Measurements from ENCODE around the gene SEC16A. TPM values are rescaled to one million over a fixed set of nuclear protein-coding genes. Genes with fewer than 3 reads are reported as not detected.

SEC16A gene
- total RNA-seq, 1 donor from 2014 or later = 85.0 TPM

DNA sequence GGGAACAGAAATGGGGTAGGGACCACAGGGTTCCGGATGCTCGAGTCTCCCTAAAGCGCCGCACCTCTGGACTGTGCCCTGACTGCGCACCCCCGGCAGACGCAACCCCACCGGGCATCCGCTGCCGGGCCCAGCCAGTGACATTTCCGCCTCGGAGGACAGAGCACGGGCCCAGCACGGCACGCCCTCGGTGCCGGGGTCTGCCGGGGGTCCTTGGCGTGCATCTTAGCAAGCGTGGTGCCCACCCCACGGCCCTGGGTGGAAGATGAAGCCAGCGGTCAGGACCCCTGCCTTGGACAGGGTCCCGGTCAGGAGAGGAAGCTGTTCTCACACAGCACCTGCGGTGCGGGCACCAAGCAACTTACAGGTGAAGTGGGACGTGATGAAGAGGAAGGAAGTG lies 50.2 kb downstream of the SEC16A start:
- Mint-ChIP-seq H3K4me1 (ENCODE audit: unreplicated experiment) (peaks cover 13% of the 10 kb centered on the region), H3K27me3 (ENCODE audit: unreplicated experiment) (no peaks in the 10 kb centered on the region), H3K36me3 (ENCODE audit: unreplicated experiment) (peaks cover 12% of the 10 kb centered on the region), H3K9me3 (ENCODE audit: unreplicated experiment) (no peaks in the 10 kb centered on the region), H3K4me3 (ENCODE audit: unreplicated experiment) (no peak overlapping the region), H3K27ac (ENCODE audit: unreplicated experiment) (no peak overlapping the region)
- DNase-seq (ENCODE audit: extremely low spot score, unreplicated experiment) = no peak
- TF ChIP-seq CTCF (IDR thresholded peaks at IDR 0.05) = no peak

DNA sequence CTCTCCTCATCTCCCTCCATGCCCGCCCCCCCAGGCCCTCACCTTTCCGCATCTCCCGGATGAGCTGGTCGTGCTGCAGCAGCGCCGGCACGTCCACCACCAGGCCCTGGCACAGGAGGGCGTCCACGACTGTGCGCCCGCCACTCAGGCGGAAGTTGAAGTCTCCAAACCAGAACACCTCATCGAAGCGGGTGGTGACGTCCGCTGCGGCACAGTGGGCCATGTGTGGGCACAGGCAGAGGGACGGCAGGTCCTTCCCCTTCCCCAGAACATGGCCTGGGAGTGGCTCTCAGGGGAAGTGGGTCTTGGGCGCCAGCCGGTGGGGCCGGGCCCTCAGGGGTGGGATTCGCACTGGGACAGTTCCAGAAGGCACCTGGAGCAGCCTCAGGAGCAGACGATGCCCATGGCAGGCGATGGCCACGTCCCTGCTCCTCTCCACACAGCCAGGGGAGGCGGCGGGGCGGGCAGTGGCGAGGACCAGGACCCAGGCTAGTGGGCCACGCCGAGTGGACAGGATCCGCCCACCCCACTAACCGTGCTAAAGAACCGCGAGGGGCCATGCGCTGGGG lies 51.0 kb downstream of the SEC16A start:
- H3K27me3 Mint-ChIP-seq (ENCODE audit: unreplicated experiment) = no peaks in the 10 kb centered on the region
- H3K36me3 Mint-ChIP-seq (ENCODE audit: unreplicated experiment) = peaks cover 9% of the 10 kb centered on the region

DNA sequence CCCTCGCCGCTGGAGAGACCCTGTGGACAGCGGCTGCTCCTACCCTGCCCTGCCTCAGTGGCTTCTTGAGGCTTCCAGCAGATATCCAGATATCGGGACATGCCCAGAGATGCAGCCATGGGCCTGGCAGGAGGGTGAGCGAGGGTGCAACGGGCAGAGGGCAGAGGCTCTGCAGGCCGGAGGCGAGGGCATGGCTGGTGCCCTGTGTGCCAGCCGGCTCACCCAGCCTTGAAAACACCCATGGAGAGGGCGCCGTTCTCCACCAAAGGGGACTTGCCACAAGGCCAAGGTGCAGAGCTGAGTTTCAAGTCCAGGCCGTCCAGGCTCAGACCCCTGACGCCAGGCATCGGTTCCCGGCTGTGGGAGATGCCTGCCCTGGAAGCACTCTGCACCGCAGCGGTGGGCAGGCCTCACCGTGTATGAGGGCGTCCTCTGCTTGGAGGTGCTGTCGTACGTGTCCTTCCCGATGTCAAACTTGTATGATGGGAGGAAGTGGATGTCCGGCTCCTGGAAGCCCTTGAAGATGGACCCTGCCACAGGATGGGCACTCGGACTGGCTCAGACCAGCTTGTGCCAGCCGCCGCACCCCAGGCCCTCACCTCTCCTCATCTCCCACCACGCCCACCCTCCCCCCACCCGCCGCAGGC lies 52.1 kb downstream of the SEC16A start:
- DNase-seq (ENCODE audit: extremely low spot score, unreplicated experiment) = no peak
- Mint-ChIP-seq H3K4me3 (ENCODE audit: unreplicated experiment) (no peak overlapping the region), H3K27ac (ENCODE audit: unreplicated experiment) (no peak overlapping the region), H3K27me3 (ENCODE audit: unreplicated experiment) (no peaks in the 10 kb centered on the region), H3K36me3 (ENCODE audit: unreplicated experiment) (peaks cover 5% of the 10 kb centered on the region), H3K9me3 (ENCODE audit: unreplicated experiment) (no peaks in the 10 kb centered on the region), H3K4me1 (ENCODE audit: unreplicated experiment) (no peaks in the 10 kb centered on the region)
- no peak for TF ChIP-seq CTCF (IDR thresholded peaks at IDR 0.05)

More for the DNA sequence above, 51.0 kb downstream of the SEC16A start:
- Mint-ChIP-seq H3K4me3 (ENCODE audit: unreplicated experiment) (no peak overlapping the region), H3K9me3 (ENCODE audit: unreplicated experiment) (no peaks in the 10 kb centered on the region), H3K27ac (ENCODE audit: unreplicated experiment) (no peak overlapping the region), H3K4me1 (ENCODE audit: unreplicated experiment) (peaks cover 6% of the 10 kb centered on the region)
- no peak for DNase-seq (ENCODE audit: extremely low spot score, unreplicated experiment)
- no peak for TF ChIP-seq CTCF (IDR thresholded peaks at IDR 0.05)

- DNase-seq (ENCODE audit: extremely low spot score, unreplicated experiment) = no peak
- Mint-ChIP-seq H3K4me1 (ENCODE audit: unreplicated experiment) (no peaks in the 10 kb centered on the region), H3K27me3 (ENCODE audit: unreplicated experiment) (no peaks in the 10 kb centered on the region), H3K9me3 (ENCODE audit: unreplicated experiment) (no peaks in the 10 kb centered on the region), H3K27ac (ENCODE audit: unreplicated experiment) (no peak overlapping the region), H3K4me3 (ENCODE audit: unreplicated experiment) (no peak overlapping the region), H3K36me3 (ENCODE audit: unreplicated experiment) (peaks cover 10% of the 10 kb centered on the region)
- TF ChIP-seq CTCF (IDR thresholded peaks at IDR 0.05) = no peak
Measured at GRCh38 chr9:136429683-136430491, 53.0 kb downstream of the SEC16A start.

GRCh38 chr9:136429075-136429628 lies 53.7 kb downstream of the SEC16A start:
- H3K27me3 Mint-ChIP-seq (ENCODE audit: unreplicated experiment) = no peaks in the 10 kb centered on the region

More at GRCh38 chr9:136429075-136429628, 53.7 kb downstream of the SEC16A start:
- TF ChIP-seq CTCF (IDR thresholded peaks at IDR 0.05) = no peak
- no peaks in the 10 kb centered on the region for H3K4me1 Mint-ChIP-seq (ENCODE audit: unreplicated experiment)
- H3K27ac Mint-ChIP-seq (ENCODE audit: unreplicated experiment) = no peak overlapping the region
- no peak overlapping the region for H3K4me3 Mint-ChIP-seq (ENCODE audit: unreplicated experiment)
- H3K36me3 Mint-ChIP-seq (ENCODE audit: unreplicated experiment) = peaks cover 10% of the 10 kb centered on the region
- no peaks in the 10 kb centered on the region for H3K9me3 Mint-ChIP-seq (ENCODE audit: unreplicated experiment)
- DNase-seq (ENCODE audit: extremely low spot score, unreplicated experiment) = no peak
